Parathyroid adenoma (tissue), 2 donors: ENCODE results near the gene COL15A1.

Experiments used
- H2AFZ ChIP-seq: fragments of 300-600 bp; sonication (generic); one replicate; pipeline ENCODE4 v1.7.0; 2017; ENCODE audit warnings: antibody characterized with exemption, mild to moderate bottlenecking
- H3K27ac ChIP-seq: fragments of 300-600 bp; sonication (generic); one replicate; pipeline ENCODE4 v1.7.0; 2017
- H3K27me3 ChIP-seq: fragments of 300-600 bp; sonication (generic); one replicate; pipeline ENCODE4 v1.7.0; 2017; ENCODE audit warnings: low read length; ENCODE audit not compliant: control insufficient read depth, insufficient read depth
- H3K36me3 ChIP-seq: fragments of 300-600 bp; sonication (generic); one replicate; pipeline ENCODE4 v1.7.0; 2017; ENCODE audit warnings: low read length; ENCODE audit not compliant: control insufficient read depth, insufficient read depth
- H3K4me1 ChIP-seq: fragments of 300-600 bp; sonication (generic); one replicate; pipeline ENCODE4 v1.7.0; 2017; ENCODE audit warnings: control low read depth
- H3K4me2 ChIP-seq: fragments of 300-600 bp; sonication (generic); one replicate; pipeline ENCODE4 v1.7.0; 2017; ENCODE audit warnings: low read length
- H3K4me3 ChIP-seq: fragments of 300-600 bp; sonication (generic); one replicate; pipeline ENCODE4 v1.7.0; 2017; ENCODE audit warnings: low read depth, low read length
- H3K79me2 ChIP-seq: fragments of 300-600 bp; sonication (generic); one replicate; pipeline ENCODE4 v1.7.0; 2017; ENCODE audit warnings: control low read depth
- H3K9ac ChIP-seq: fragments of 300-600 bp; sonication (generic); one replicate; pipeline ENCODE4 v1.7.0; 2017; ENCODE audit warnings: mild to moderate bottlenecking
- H3K9me3 ChIP-seq: fragments of 300-600 bp; sonication (generic); one replicate; pipeline ENCODE4 v1.7.0; 2017; ENCODE audit warnings: low read length; ENCODE audit not compliant: control insufficient read depth
- CTCF ChIP-seq: fragments of 300-600 bp; sonication (generic); IDR thresholded peaks from one replicate; pipeline ENCODE4 v1.7.0; 2017; ENCODE audit warnings: antibody characterized with exemption, mild to moderate bottlenecking
- donor health status: primary hyperparathyroidism.

COL15A1 gene

GRCh38 chr9:99069546-99069945 is 125.8 kb downstream of the COL15A1 start:
- Histone ChIP-seq H3K79me2 (no peaks in the 10 kb centered on the region), H3K36me3 (no peaks in the 10 kb centered on the region), H3K4me2 (no peak overlapping the region), H2AFZ (no peak overlapping the region), H3K9ac (no peak overlapping the region), H3K9me3 (no peaks in the 10 kb centered on the region), H3K4me3 (no peak overlapping the region), H3K27me3 (no peaks in the 10 kb centered on the region), H3K4me1 (no peaks in the 10 kb centered on the region), H3K27ac (no peak overlapping the region)
- TF ChIP-seq CTCF = no peak

- Histone ChIP-seq H2AFZ (no peak overlapping the region), H3K27me3 (no peaks in the 10 kb centered on the region), H3K9me3 (no peaks in the 10 kb centered on the region), H3K4me3 (no peak overlapping the region), H3K36me3 (no peaks in the 10 kb centered on the region), H3K79me2 (no peaks in the 10 kb centered on the region), H3K4me2 (no peak overlapping the region), H3K9ac (no peak overlapping the region), H3K4me1 (no peaks in the 10 kb centered on the region), H3K27ac (no peak overlapping the region)
- TF ChIP-seq CTCF = no peak
Observed at GRCh38 chr9:99070681-99071080, 127.0 kb downstream of the COL15A1 start.

- Histone ChIP-seq H3K79me2 (no peaks in the 10 kb centered on the region), H3K4me2 (no peak overlapping the region), H3K4me3 (no peak overlapping the region), H3K36me3 (no peaks in the 10 kb centered on the region), H3K9ac (no peak overlapping the region), H3K27me3 (no peaks in the 10 kb centered on the region), H3K9me3 (no peaks in the 10 kb centered on the region), H3K4me1 (no peaks in the 10 kb centered on the region), H2AFZ (no peak overlapping the region), H3K27ac (no peak overlapping the region)
- no peak for TF ChIP-seq CTCF
Observed at GRCh38 chr9:99071313-99072039, 127.8 kb downstream of the COL15A1 start.

GRCh38 chr9:99072040-99072394 is 128.3 kb downstream of the COL15A1 start:
- no peak for TF ChIP-seq CTCF
- no peaks in the 10 kb centered on the region for H3K27me3 ChIP-seq
- no peak overlapping the region for H2AFZ ChIP-seq
- H3K79me2 ChIP-seq = no peaks in the 10 kb centered on the region
- H3K9ac ChIP-seq = no peak overlapping the region
- H3K36me3 ChIP-seq = no peaks in the 10 kb centered on the region
- no peaks in the 10 kb centered on the region for H3K9me3 ChIP-seq
- H3K27ac ChIP-seq = no peak overlapping the region
- no peak overlapping the region for H3K4me2 ChIP-seq
- H3K4me1 ChIP-seq = no peaks in the 10 kb centered on the region
- no peak overlapping the region for H3K4me3 ChIP-seq

GRCh38 chr9:99073347-99073746 is 129.6 kb downstream of the COL15A1 start:
- H3K79me2 ChIP-seq = no peaks in the 10 kb centered on the region
- no peak overlapping the region for H2AFZ ChIP-seq
- H3K9ac ChIP-seq = no peak overlapping the region
- no peaks in the 10 kb centered on the region for H3K4me1 ChIP-seq
- no peaks in the 10 kb centered on the region for H3K9me3 ChIP-seq
- H3K4me2 ChIP-seq = no peak overlapping the region
- TF ChIP-seq CTCF = no peak
- no peak overlapping the region for H3K4me3 ChIP-seq
- no peaks in the 10 kb centered on the region for H3K36me3 ChIP-seq
- H3K27ac ChIP-seq = no peak overlapping the region
- no peaks in the 10 kb centered on the region for H3K27me3 ChIP-seq
